ENCODE data around the gene NTS.
A peak's percentile ranks its signal among the peaks of the same experiment; 100 is the strongest.

The NTS gene

GRCh38 chr12:85865890-85866289 lies 8.2 kb upstream of the NTS start:
- H3K4me3 ChIP-seq (replicated peaks; ENCODE audit: low read depth, low read length) = no peak overlapping the region
- TF ChIP-seq CTCF (IDR thresholded peaks at IDR 0.05; ENCODE audit: low read length, missing control alignments) = no peak
- peak; percentile 11 for DNase-seq (ENCODE audit: low read depth)

GRCh38 chr12:85866986-85867776 lies 6.9 kb upstream of the NTS start:
- peak; percentile 85 for DNase-seq (ENCODE audit: low read depth)
- H3K4me3 ChIP-seq (replicated peaks; ENCODE audit: low read depth, low read length) = no peak overlapping the region
- TF ChIP-seq CTCF (IDR thresholded peaks at IDR 0.05; ENCODE audit: low read length, missing control alignments) = peak; percentile 82

- peak; percentile 80 for DNase-seq (ENCODE audit: low read depth)
- TF ChIP-seq CTCF (IDR thresholded peaks at IDR 0.05; ENCODE audit: low read length, missing control alignments) = peak; percentile 87
- no peak overlapping the region for H3K4me3 ChIP-seq (replicated peaks; ENCODE audit: low read depth, low read length)
Measured at GRCh38 chr12:85872497-85873091, 1.5 kb upstream of the NTS start.

GRCh38 chr12:85877459-85877858 lies 3.4 kb downstream of the NTS start:
- DNase-seq (ENCODE audit: low read depth) = no peak
- TF ChIP-seq CTCF (IDR thresholded peaks at IDR 0.05; ENCODE audit: low read length, missing control alignments) = no peak
- no peak overlapping the region for H3K4me3 ChIP-seq (replicated peaks; ENCODE audit: low read depth, low read length)

GRCh38 chr12:85883763-85884162 lies 9.7 kb downstream of the NTS start:
- no peak for DNase-seq (ENCODE audit: low read depth)
- no peak for TF ChIP-seq CTCF (IDR thresholded peaks at IDR 0.05; ENCODE audit: low read length, missing control alignments)
- H3K4me3 ChIP-seq (replicated peaks; ENCODE audit: low read depth, low read length) = no peak overlapping the region

GRCh38 chr12:85894653-85895052 lies 20.6 kb downstream of the NTS start:
- no peak for TF ChIP-seq CTCF (IDR thresholded peaks at IDR 0.05; ENCODE audit: low read length, missing control alignments)
- no peak overlapping the region for H3K4me3 ChIP-seq (replicated peaks; ENCODE audit: low read depth, low read length)
- no peak for DNase-seq (ENCODE audit: low read depth)

Data from fibroblast of pulmonary artery (primary cell).